ENCODE data around the gene FER.

DNA sequence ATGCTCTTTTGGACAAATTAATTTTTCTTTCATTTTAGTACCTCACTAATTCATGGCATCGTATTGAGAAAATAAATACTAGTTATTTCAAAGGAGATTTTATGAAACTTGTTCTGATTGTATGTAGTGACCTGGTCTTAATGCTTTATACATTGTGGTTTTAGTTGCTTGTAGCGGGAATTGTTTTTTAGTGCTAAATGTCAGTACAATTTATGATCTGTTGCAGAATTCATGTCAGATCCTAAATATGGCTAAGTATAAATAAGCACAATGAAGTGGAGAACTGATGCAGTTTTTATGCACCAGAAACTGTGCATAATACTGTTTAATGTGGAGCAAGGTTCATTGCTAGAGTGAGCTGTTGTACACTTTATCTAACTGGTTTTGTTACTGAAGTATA is 353.3 kb downstream of the FER start:
- no peak for TF ChIP-seq EZH2 (IDR thresholded peaks at IDR 0.05; ENCODE audit: borderline replicate concordance, low read depth, low read length, severe bottlenecking)
- TF ChIP-seq, protein P1, sequence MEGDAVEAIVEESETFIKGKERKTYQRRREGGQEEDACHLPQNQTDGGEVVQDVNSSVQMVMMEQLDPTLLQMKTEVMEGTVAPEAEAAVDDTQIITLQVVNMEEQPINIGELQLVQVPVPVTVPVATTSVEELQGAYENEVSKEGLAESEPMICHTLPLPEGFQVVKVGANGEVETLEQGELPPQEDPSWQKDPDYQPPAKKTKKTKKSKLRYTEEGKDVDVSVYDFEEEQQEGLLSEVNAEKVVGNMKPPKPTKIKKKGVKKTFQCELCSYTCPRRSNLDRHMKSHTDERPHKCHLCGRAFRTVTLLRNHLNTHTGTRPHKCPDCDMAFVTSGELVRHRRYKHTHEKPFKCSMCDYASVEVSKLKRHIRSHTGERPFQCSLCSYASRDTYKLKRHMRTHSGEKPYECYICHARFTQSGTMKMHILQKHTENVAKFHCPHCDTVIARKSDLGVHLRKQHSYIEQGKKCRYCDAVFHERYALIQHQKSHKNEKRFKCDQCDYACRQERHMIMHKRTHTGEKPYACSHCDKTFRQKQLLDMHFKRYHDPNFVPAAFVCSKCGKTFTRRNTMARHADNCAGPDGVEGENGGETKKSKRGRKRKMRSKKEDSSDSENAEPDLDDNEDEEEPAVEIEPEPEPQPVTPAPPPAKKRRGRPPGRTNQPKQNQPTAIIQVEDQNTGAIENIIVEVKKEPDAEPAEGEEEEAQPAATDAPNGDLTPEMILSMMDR (IDR thresholded peaks at IDR 0.05; ENCODE audit: borderline replicate concordance, extremely low read depth, low read length, poor library complexity, severe bottlenecking): no peak

Data from DND-41 (cell line).